Measurements from ENCODE around the gene CLDN14.

GRCh38 chr21:36419241-36419640 is 60.7 kb downstream of the CLDN14 start:
- TF ChIP-seq CTCF (IDR thresholded peaks at IDR 0.05): no peak
- TF ChIP-seq POLR2AphosphoS5 (IDR thresholded peaks at IDR 0.05): no peak

Measured in esophagus muscularis mucosa (tissue), 3 donors.